ENCODE data around the gene GPR89A.
"Not testable (repeated sequence)": the region's sequence is repeated elsewhere in the genome, so short reads cannot be mapped to it uniquely, and the experiment has no call there.

Gene GPR89A

GRCh38 chr1:145717833-145718232, 110.0 kb downstream of the GPR89A start:
- DNase-seq (ENCODE audit: low spot score), result no peak

DNA sequence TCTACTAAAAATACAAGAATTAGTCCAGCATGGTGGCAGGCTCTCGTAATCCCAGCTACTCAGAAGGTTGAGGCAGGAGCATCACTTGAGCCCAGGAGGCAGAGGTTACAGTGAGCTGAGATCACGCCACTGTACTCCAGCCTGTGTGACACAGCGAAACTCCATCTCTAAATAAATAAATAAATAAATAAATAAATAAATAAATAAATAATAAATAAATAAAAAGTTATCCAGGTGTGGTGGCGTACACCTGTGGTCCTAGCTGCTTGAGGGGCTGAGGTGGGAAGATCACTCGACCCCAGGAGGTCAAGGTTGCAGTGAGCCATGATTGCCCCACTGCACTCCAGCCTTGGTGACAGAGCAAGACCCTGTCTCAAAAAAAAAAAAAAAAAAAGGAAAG, 110.7 kb downstream of the GPR89A start:
- DNase-seq (ENCODE audit: low spot score), result not testable (repeated sequence)

DNA sequence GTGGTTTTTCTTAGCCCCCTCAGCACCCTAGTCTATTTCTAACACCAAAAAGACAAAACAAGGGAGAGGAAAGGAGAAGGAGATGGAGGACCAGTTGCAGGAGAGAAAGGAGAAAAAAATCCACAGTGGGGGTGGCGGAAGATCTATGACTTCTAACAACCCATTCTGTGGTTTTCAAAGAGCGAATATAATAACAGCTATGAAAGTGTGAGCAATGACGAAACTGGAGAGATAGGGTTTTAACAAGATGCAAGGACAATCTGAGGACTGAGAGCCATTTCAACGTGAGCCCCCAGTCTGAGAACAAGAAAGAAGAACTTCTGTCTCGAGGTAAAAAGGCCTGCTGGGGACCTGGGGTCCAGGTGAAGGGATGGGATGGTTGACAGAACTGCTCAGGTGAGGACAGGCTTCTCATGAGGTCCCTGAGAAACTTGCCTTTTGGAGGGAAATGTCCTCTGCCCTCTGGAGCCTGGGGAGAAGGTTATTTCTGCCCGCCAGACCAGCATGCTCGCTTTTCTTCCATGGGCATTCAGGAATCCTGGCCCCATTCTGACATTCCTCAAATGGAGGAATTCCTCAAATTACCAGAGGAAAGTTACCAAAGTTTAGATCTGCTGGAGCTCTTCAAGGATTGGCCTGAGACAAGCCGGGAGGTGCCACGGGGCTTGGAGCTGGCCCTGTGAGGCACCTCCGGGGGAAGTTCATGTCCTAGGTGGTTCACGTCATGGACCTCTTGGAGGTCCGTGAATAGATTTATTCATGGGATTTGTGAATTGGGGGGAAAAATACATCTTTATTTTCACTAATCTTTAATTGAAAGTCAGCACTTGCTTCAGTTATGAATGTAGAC, 111.7 kb downstream of the GPR89A start, which contains the start of gene CD160:
CD160 (plus strand) TSS at position 270 of the 850 bp plus-strand sequence. CDS start 8,829 bp downstream, outside the sequence.
- DNase-seq (ENCODE audit: low spot score), result no peak

Measured in D341Med (cell line).